SHP77 (cell line): ENCODE measurements around the gene LIMCH1.
"Not testable (repeated sequence)": the region's sequence is repeated elsewhere in the genome, so short reads cannot be mapped to it uniquely, and the experiment has no call there.

Source experiments
- DNase-seq, 2 experiments: peaks; one replicate each; lab custom pipeline; 2025; lab: John Stamatoyannopoulos, UW

LIMCH1 gene

GRCh38 chr4:41731569-41732126 is 193.7 kb downstream of the LIMCH1 start:
- DNase-seq, result no peak

- DNase-seq, result no peak
These were observed 196.4 kb downstream of the LIMCH1 start for GRCh38 chr4:41734371-41734770.

GRCh38 chr4:41737491-41737890 is 199.5 kb downstream of the LIMCH1 start:
- not testable (repeated sequence) for DNase-seq

- no peak for DNase-seq
These were observed 203.4 kb downstream of the LIMCH1 start for GRCh38 chr4:41741354-41741753.

GRCh38 chr4:41744572-41745291 is 206.8 kb downstream of the LIMCH1 start:
- no peak for DNase-seq

- DNase-seq, result no peak
These were observed 207.5 kb downstream of the LIMCH1 start for GRCh38 chr4:41745292-41746024.

GRCh38 chr4:41746025-41746439 is 208.1 kb downstream of the LIMCH1 start:
- DNase-seq, result no peak

GRCh38 chr4:41746440-41747229 is 208.7 kb downstream of the LIMCH1 start:
- DNase-seq, result no peak

- no peak for DNase-seq
These were observed 209.5 kb downstream of the LIMCH1 start for GRCh38 chr4:41747230-41748055.

- DNase-seq, result no peak
These were observed 210.2 kb downstream of the LIMCH1 start for GRCh38 chr4:41748074-41748570.

GRCh38 chr4:41748571-41749475 is 210.9 kb downstream of the LIMCH1 start, which contains the start of gene PHOX2B:
PHOX2B (minus strand) TSS chr4:41748725; CDS start chr4:41748610, 115 bp downstream.
- no peak for DNase-seq

- no peak for DNase-seq
These were observed 211.7 kb downstream of the LIMCH1 start for GRCh38 chr4:41749631-41750039.
